Ecto neural progenitor cell (in vitro differentiated cells): ENCODE measurements around the gene KIAA0930.

Source experiments
- DNase-seq: peaks from one replicate; pipeline ENCODE4 v3.0.0-alpha.2; 2018; ENCODE audit warnings: low spot score

KIAA0930 gene

GRCh38 chr22:45237065-45237990 is 3.4 kb downstream of the KIAA0930 start:
- no peak for DNase-seq

- no peak for DNase-seq
These were observed 4.8 kb downstream of the KIAA0930 start for GRCh38 chr22:45235851-45236342.

GRCh38 chr22:45235101-45235777 is 5.5 kb downstream of the KIAA0930 start:
- no peak for DNase-seq

- no peak for DNase-seq
These were observed 6.9 kb downstream of the KIAA0930 start for GRCh38 chr22:45233827-45234226.

- no peak for DNase-seq
These were observed 7.3 kb downstream of the KIAA0930 start for GRCh38 chr22:45233386-45233785.

GRCh38 chr22:45231293-45231692 is 9.4 kb downstream of the KIAA0930 start:
- DNase-seq: no peak

- DNase-seq: no peak
These were observed 10.5 kb downstream of the KIAA0930 start for GRCh38 chr22:45230026-45230721.

GRCh38 chr22:45229181-45229580 is 11.5 kb downstream of the KIAA0930 start:
- peak; percentile 38 for DNase-seq

GRCh38 chr22:45228401-45228754 is 12.3 kb downstream of the KIAA0930 start:
- DNase-seq: no peak

- peak; percentile 49 for DNase-seq
These were observed 12.9 kb downstream of the KIAA0930 start for GRCh38 chr22:45227645-45228400.

GRCh38 chr22:45226503-45227186 is 14.0 kb downstream of the KIAA0930 start:
- peak; percentile 38 for DNase-seq

- DNase-seq: peak; percentile 43
These were observed 14.8 kb downstream of the KIAA0930 start for GRCh38 chr22:45225732-45226502.

- peak; percentile 51 for DNase-seq
These were observed 15.5 kb downstream of the KIAA0930 start for GRCh38 chr22:45224988-45225731.

- no peak for DNase-seq
These were observed 16.4 kb downstream of the KIAA0930 start for GRCh38 chr22:45224331-45224730.

GRCh38 chr22:45223304-45224117 is 17.2 kb downstream of the KIAA0930 start:
- no peak for DNase-seq

GRCh38 chr22:45221201-45221600 is 19.5 kb downstream of the KIAA0930 start:
- DNase-seq: no peak

GRCh38 chr22:45218976-45219375 is 21.7 kb downstream of the KIAA0930 start:
- DNase-seq: no peak

- DNase-seq: no peak
These were observed 22.9 kb downstream of the KIAA0930 start for GRCh38 chr22:45217806-45218205.

GRCh38 chr22:45217345-45217744 is 23.3 kb downstream of the KIAA0930 start:
- no peak for DNase-seq
